Measurements from ENCODE around the gene PRPS1.

PRPS1 gene

DNA sequence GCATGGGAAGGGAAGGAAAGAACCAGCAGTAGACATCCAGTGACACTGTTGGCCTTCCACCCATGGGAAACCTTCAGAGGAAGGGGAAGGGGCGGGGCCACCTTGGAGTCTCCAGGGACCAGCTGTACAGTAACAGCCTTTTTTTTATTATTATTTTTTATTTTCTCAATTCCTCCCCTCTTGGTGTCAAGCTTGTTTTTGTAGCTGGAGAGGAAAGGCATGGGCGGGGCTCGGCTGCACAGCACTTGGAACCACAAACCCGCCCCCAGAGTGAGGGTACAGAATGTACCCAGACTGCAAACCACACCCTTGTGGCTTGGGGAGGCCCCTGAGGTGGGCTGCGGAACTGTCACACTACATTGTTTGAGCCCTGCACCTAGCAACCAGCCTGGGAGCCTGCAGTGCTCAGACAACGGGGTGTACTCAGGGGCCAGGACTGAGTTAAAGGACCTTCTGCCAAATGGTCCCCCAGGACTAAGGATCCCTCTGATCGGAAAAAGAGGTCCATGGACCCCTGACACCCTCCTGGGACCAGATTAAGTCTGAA lies 45.7 kb downstream of the PRPS1 start:
- Histone ChIP-seq H3K9me3 (ENCODE audit: control insufficient read depth, insufficient read depth, low read depth, low read length) (no peaks in the 10 kb centered on the region), H3K27ac (ENCODE audit: extremely low read depth, low read depth, low read length) (peak overlapping the region; percentile 32), H3K4me3 (ENCODE audit: low read depth, low read length) (no peak overlapping the region), H3K4me1 (ENCODE audit: control insufficient read depth, insufficient read depth, low read length) (peaks cover 21% of the 10 kb centered on the region), H3K36me3 (ENCODE audit: control insufficient read depth in 2 of 2, insufficient read depth in 1 of 2, low read length in 2 of 2) (no peaks in the 10 kb centered on the region)
- ChIA-PET CTCF (interaction anchor here (0.6 to 8.5 kb wide), 14 partner anchors 9 to 136 kb away, joined by 3 to 161 read pairs (median 7); partner anchors contain the start of genes NCBP2L and TSC22D3), POLR2A (interaction anchor here (1.5 to 4.9 kb wide), 2 partner anchors 42 to 57 kb away, joined by 5 to 31 read pairs; no protein-coding TSS in a partner anchor)
- TF ChIP-seq ZFHX2 (tag by site-specific recombination; conservative IDR thresholded peaks at IDR 0.05) (no peak; the same call in 1 of the 2 replicates), ZNF140 (tag by site-specific recombination; IDR thresholded peaks at IDR 0.05) (no peak), ZNF112 (tag by site-specific recombination; IDR thresholded peaks at IDR 0.05) (no peak), ZNF585B (tag by site-specific recombination; IDR thresholded peaks at IDR 0.05) (no peak), WT1 (tag by site-specific recombination; IDR thresholded peaks at IDR 0.05) (no peak), ZNF514 (tag by site-specific recombination; IDR thresholded peaks at IDR 0.05) (no peak), ZNF776 (tag by site-specific recombination; IDR thresholded peaks at IDR 0.05; ENCODE audit: borderline replicate concordance) (no peak), ZBTB1 (tag by site-specific recombination; IDR thresholded peaks at IDR 0.05) (no peak), ZBTB26 (tag by site-specific recombination; optimal IDR thresholded peaks at IDR 0.05) (no peak), ZFP37 (tag by site-specific recombination; IDR thresholded peaks at IDR 0.05) (no peak), ZNF530 (tag by site-specific recombination; IDR thresholded peaks at IDR 0.05; ENCODE audit: low read depth) (no peak), ZNF292 (tag by site-specific recombination; IDR thresholded peaks at IDR 0.05; ENCODE audit: borderline replicate concordance, low read depth) (no peak), BCL11A (tag by site-specific recombination; IDR thresholded peaks at IDR 0.05; ENCODE audit: low read depth) (no peak), ZBTB6 (tag by site-specific recombination; IDR thresholded peaks at IDR 0.05) (no peak), MZF1 (tag by site-specific recombination; IDR thresholded peaks at IDR 0.05; ENCODE audit: borderline replicate concordance) (no peak), ZNF670 (tag by site-specific recombination; IDR thresholded peaks at IDR 0.05; ENCODE audit: low read depth) (no peak), ZFP41 (tag by site-specific recombination; IDR thresholded peaks at IDR 0.05; ENCODE audit: borderline replicate concordance) (no peak), ZBTB10 (tag by site-specific recombination; IDR thresholded peaks at IDR 0.05) (no peak), ZNF777 (tag by site-specific recombination; IDR thresholded peaks at IDR 0.05; ENCODE audit: borderline replicate concordance) (no peak), ZNF658 (tag by site-specific recombination; IDR thresholded peaks at IDR 0.05) (no peak), SALL2 (tag by site-specific recombination; IDR thresholded peaks at IDR 0.05; ENCODE audit: borderline replicate concordance) (no peak), ZNF26 (tag by site-specific recombination; IDR thresholded peaks at IDR 0.05) (no peak), ZSCAN30 (tag by site-specific recombination; IDR thresholded peaks at IDR 0.05) (no peak), BCL6B (tag by site-specific recombination; IDR thresholded peaks at IDR 0.05) (no peak), EGR2 (tag by site-specific recombination; IDR thresholded peaks at IDR 0.05; ENCODE audit: low read depth) (peak; percentile 45; the same call in 1 of the 2 replicates)
- TF ChIP-seq, protein P1, sequence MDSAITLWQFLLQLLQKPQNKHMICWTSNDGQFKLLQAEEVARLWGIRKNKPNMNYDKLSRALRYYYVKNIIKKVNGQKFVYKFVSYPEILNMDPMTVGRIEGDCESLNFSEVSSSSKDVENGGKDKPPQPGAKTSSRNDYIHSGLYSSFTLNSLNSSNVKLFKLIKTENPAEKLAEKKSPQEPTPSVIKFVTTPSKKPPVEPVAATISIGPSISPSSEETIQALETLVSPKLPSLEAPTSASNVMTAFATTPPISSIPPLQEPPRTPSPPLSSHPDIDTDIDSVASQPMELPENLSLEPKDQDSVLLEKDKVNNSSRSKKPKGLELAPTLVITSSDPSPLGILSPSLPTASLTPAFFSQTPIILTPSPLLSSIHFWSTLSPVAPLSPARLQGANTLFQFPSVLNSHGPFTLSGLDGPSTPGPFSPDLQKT (IDR thresholded peaks at IDR 0.05; ENCODE audit: borderline replicate concordance, low read depth, low read length), result no peak
- TF ChIP-seq, protein P2, sequence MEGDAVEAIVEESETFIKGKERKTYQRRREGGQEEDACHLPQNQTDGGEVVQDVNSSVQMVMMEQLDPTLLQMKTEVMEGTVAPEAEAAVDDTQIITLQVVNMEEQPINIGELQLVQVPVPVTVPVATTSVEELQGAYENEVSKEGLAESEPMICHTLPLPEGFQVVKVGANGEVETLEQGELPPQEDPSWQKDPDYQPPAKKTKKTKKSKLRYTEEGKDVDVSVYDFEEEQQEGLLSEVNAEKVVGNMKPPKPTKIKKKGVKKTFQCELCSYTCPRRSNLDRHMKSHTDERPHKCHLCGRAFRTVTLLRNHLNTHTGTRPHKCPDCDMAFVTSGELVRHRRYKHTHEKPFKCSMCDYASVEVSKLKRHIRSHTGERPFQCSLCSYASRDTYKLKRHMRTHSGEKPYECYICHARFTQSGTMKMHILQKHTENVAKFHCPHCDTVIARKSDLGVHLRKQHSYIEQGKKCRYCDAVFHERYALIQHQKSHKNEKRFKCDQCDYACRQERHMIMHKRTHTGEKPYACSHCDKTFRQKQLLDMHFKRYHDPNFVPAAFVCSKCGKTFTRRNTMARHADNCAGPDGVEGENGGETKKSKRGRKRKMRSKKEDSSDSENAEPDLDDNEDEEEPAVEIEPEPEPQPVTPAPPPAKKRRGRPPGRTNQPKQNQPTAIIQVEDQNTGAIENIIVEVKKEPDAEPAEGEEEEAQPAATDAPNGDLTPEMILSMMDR (tag by site-specific recombination; IDR thresholded peaks at IDR 0.05), result peak; percentile 28; the same call in 1 of the 2 replicates

Measured in HEK293 (cell line).